GM12878 (cell line): ENCODE results near the gene TP53I3. TPM values are rescaled to one million over a fixed set of nuclear protein-coding genes. Genes with fewer than 3 reads are reported as not detected.

Experiments
- ATAC-seq: fragments of 200-7000 bp; cut with Tn5 transposase; 3 replicates; pipeline ENCODE4 v1.9.1; 2020; ENCODE audit warnings: mild to moderate bottlenecking, moderate library complexity
- BruUV-seq: library from RNA; stranded (reverse); fragments of 400-500 nt; replicated peaks from 2 replicates; lab custom pipeline; 2021; lab: Mats Ljungman, UMichigan
- CTCF ChIA-PET: fragments of 300-600 bp; sonication (Branson Sonifier 250); formaldehyde crosslinking; extraction: SDS; loops from one replicate; lab custom pipeline; 2021; ENCODE audit warnings: inconsistent platforms; lab: Yijun Ruan, JAX
- POLR2A ChIA-PET: fragments of 350-600 bp; formaldehyde crosslinking; extraction: SDS; loops from one replicate; lab custom pipeline; 2021; ENCODE audit warnings: inconsistent platforms; lab: Charles Lee
- RAD21 ChIA-PET: fragments of 300-600 bp; sonication (Branson Sonifier 250); formaldehyde crosslinking; loops from one replicate; lab custom pipeline; 2023; ENCODE audit warnings: antibody characterized with exemption; ENCODE audit not compliant: unreplicated experiment; lab: Charles Lee
- SMC1A ChIA-PET: fragments of 300-600 bp; sonication (Branson Sonifier 250); formaldehyde crosslinking; loops from one replicate; lab custom pipeline; 2023; ENCODE audit not compliant: unreplicated experiment, uncharacterized antibody; lab: Charles Lee
- DNase-seq: peaks from one replicate; pipeline ENCODE4 v3.0.0-alpha.2; 2011; ENCODE audit warnings: low read depth, low spot score
- FAIRE-seq: peaks from 3 replicates; lab custom pipeline; 2011; peaks lifted over from hg19 to GRCh38; lab: Jason Lieb, UNC
- H2AFZ ChIP-seq: 2 replicates; pipeline ENCODE4 v1.6.0; 2011; ENCODE audit warnings: low read depth, low read length, control low read depth; ENCODE audit not compliant: control insufficient read depth
- H3K27ac ChIP-seq: 2 replicates; pipeline ENCODE4 v1.5.1; 2011; ENCODE audit warnings: control low read depth; ENCODE audit not compliant: control insufficient read depth, insufficient read depth
- H3K27me3 ChIP-seq, 2 experiments: replicated peaks in 1 of 2; 2 replicates each; pipeline versions ENCODE4 v1.6.0 to v1.6.1; 2011; ENCODE audit warnings: low read length in 1 of 2; ENCODE audit not compliant: control insufficient read depth in 2 of 2, insufficient read depth in 2 of 2
- H3K36me3 ChIP-seq, 2 experiments: 2 replicates each; pipeline ENCODE4 v1.5.1; 2011; ENCODE audit warnings: low read length in 1 of 2; ENCODE audit not compliant: control insufficient read depth in 2 of 2, insufficient read depth in 2 of 2
- H3K4me1 ChIP-seq: 2 replicates; pipeline ENCODE4 v1.6.1; 2011; ENCODE audit warnings: mild to moderate bottlenecking, low read length, moderate library complexity, mixed read lengths; ENCODE audit not compliant: control insufficient read depth, insufficient read depth
- H3K4me2 ChIP-seq: 2 replicates; pipeline ENCODE4 v1.6.0; 2011; ENCODE audit warnings: control low read depth; ENCODE audit not compliant: control insufficient read depth, insufficient read depth
- H3K4me3 ChIP-seq: fragments of 200-600 bp; sonication (generic); 2 replicates; pipeline ENCODE4 v1.5.1; 2016
- H3K79me2 ChIP-seq: 2 replicates; pipeline ENCODE4 v1.6.0; 2011; ENCODE audit warnings: low read length; ENCODE audit not compliant: control insufficient read depth, insufficient read depth
- H3K9ac ChIP-seq: 2 replicates; pipeline ENCODE4 v1.8.0; 2011; ENCODE audit warnings: low read length, control low read depth, mixed read lengths; ENCODE audit not compliant: control insufficient read depth, insufficient read depth
- H3K9me3 ChIP-seq: replicated peaks from 3 replicates; pipeline ENCODE4 v1.5.1; 2011; ENCODE audit warnings: mild to moderate bottlenecking, low read length; ENCODE audit not compliant: control insufficient read depth, insufficient read depth
- H4K20me1 ChIP-seq: 2 replicates; pipeline ENCODE4 v1.6.0; 2011; ENCODE audit not compliant: control insufficient read depth, insufficient read depth
- HDGF ChIP-seq: fragments of 450-650 bp; IDR thresholded peaks from 2 replicates; pipeline ENCODE4 v1.6.1; 2016; ENCODE audit warnings: antibody characterized with exemption
- RUNX3 ChIP-seq: IDR thresholded peaks from 2 replicates; pipeline ENCODE4 v1.6.1; 2012; ENCODE audit warnings: low read length, inconsistent platforms
- ZNF24 ChIP-seq: fragments of 450-650 bp; IDR thresholded peaks from 2 replicates; pipeline ENCODE4 v1.6.1; 2017; ENCODE audit warnings: antibody characterized with exemption, mild to moderate bottlenecking
- WGBS: methylation state at CpG from one replicate; pipeline ENCODE4 v1.1.6; 2016; ENCODE audit warnings: low lambda C conversion rate; ENCODE audit not compliant: insufficient replicate concordance, insufficient coverage; ENCODE audit errors: missing lambda C conversion rate; 5-methylcytosine and 5-hydroxymethylcytosine counted together
- in situ Hi-C: fragments of 300-500 bp; cut with MboI; formaldehyde crosslinking; loops from 9 replicates; pipeline ENCODE4 v1.14.3; 2018; ENCODE audit warnings: mixed read lengths
- intact Hi-C: fragments of 100-400 bp; cut with micrococcal nuclease; formaldehyde crosslinking; loops from one replicate; pipeline ENCODE4 v1.14.2; 2022; ENCODE audit not compliant: unreplicated experiment
- polyA plus RNA-seq, 11 experiments: library from polyadenylated mRNA; depleted of rRNA in 4 of 11; unstranded in 6 of 11; stranded (reverse) in 5 of 11; fragments of >200 nt; fragmentation: Nextera tagmentation in 4 of 11; fragmentation: Illumina TruSeq in 1 of 11; extraction: Ambion mirVana in 4 of 11; extraction: Trizol in 1 of 11; gene quantifications; 1 replicate in 1 of 11; 2 replicates in 10 of 11; pipeline versions ENCODE4 v1.2.1 to v1.2.3, GENCODE V29; 2011 to 2016; ENCODE audit warnings: inconsistent platforms in 2 of 11, missing spikeins in 2 of 11, low read depth in 1 of 11
- total RNA-seq, 4 experiments: library from RNA; depleted of rRNA in 3 of 4; stranded (reverse); fragments of >200 nt in 3 of 4; fragmentation: Illumina TruSeq in 1 of 4; extraction: Trizol in 1 of 4; gene quantifications; 2 replicates each; pipeline versions ENCODE4 v1.2.1 to v1.2.3, GENCODE V29; 2013 to 2021
- TF ChIP-seq, protein P1 (sequence below): fragments of 450-650 bp; IDR thresholded peaks from 2 replicates; pipeline ENCODE4 v1.6.1; 2016; ENCODE audit warnings: mild to moderate bottlenecking, moderate library complexity, borderline replicate concordance
- TF ChIP-seq, protein P2 (sequence below): fragments of 450-650 bp; IDR thresholded peaks from 2 replicates; pipeline ENCODE4 v1.6.1; 2017; ENCODE audit warnings: antibody characterized with exemption, mild to moderate bottlenecking, moderate library complexity
- TF ChIP-seq, protein P3 (sequence below): fragments of 450-650 bp; IDR thresholded peaks from 2 replicates; pipeline ENCODE4 v1.6.1; 2017; ENCODE audit warnings: mild to moderate bottlenecking, moderate library complexity

TP53I3 gene
- total and polyA plus RNA-seq, 10 of the 15 experiments (the other 5 are each of a cell fraction or from before 2014, with no cell fraction given): 1.4 to 57.4 (median 11.6) TPM

DNA sequence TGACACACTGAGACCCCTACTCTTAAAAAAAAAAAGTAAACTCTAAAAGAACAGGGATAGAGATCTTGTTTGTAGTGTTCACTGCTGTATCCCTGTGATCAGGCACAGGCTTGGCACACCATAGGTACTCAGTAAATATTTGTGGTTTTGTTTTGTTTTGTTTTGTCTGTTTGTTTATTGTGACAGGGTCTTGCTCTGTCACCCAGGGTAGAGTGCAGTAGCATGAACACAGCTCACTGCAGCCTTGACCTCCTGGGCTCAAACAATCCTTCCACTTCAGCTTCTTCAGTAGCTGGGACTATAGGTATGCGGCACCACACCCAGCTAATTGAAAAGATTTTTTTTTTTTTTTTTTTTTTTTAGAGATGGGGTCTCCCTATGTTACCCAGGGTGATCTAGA is 31.7 kb downstream of the TP53I3 start (continued):
- TF ChIP-seq, protein P1, sequence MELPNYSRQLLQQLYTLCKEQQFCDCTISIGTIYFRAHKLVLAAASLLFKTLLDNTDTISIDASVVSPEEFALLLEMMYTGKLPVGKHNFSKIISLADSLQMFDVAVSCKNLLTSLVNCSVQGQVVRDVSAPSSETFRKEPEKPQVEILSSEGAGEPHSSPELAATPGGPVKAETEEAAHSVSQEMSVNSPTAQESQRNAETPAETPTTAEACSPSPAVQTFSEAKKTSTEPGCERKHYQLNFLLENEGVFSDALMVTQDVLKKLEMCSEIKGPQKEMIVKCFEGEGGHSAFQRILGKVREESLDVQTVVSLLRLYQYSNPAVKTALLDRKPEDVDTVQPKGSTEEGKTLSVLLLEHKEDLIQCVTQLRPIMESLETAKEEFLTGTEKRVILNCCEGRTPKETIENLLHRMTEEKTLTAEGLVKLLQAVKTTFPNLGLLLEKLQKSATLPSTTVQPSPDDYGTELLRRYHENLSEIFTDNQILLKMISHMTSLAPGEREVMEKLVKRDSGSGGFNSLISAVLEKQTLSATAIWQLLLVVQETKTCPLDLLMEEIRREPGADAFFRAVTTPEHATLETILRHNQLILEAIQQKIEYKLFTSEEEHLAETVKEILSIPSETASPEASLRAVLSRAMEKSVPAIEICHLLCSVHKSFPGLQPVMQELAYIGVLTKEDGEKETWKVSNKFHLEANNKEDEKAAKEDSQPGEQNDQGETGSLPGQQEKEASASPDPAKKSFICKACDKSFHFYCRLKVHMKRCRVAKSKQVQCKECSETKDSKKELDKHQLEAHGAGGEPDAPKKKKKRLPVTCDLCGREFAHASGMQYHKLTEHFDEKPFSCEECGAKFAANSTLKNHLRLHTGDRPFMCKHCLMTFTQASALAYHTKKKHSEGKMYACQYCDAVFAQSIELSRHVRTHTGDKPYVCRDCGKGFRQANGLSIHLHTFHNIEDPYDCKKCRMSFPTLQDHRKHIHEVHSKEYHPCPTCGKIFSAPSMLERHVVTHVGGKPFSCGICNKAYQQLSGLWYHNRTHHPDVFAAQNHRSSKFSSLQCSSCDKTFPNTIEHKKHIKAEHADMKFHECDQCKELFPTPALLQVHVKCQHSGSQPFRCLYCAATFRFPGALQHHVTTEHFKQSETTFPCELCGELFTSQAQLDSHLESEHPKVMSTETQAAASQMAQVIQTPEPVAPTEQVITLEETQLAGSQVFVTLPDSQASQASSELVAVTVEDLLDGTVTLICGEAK: no peak

DNA sequence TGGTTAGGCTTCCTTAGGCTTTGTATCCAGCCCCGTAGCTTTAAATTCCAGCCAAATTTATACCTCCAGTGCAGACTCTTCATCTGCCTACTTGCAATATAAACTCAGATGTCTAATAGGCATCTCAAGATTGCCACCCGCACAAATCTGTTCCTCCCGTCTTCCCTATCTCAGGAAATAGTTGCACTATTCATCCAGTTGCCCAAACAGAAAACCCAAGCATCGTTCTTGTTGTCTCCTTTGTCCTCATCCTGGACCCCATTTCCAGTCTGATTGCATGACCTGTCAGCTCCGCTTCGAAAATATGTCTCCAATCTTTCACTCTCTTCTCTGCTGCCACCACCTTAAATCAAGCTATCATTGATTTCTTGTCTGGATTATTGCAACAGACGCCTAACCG is 32.8 kb downstream of the TP53I3 start:
- Histone ChIP-seq H3K9ac (no peak overlapping the region), H3K79me2 (peaks cover 3% of the 10 kb centered on the region), H3K4me2 (no peak overlapping the region), H3K4me3 (no peak overlapping the region), H3K27ac (no peak overlapping the region), H3K27me3 (peaks cover 0 to 5% of the 10 kb centered on the region in 2 experiments; a peak in 3 of 4 replicates), H3K4me1 (peaks cover 7% of the 10 kb centered on the region; the same call in 1 of the 2 replicates), H3K36me3 (no peaks in the 10 kb centered on the region), H3K9me3 (no peaks in the 10 kb centered on the region), H2AFZ (no peak overlapping the region), H4K20me1 (no peaks in the 10 kb centered on the region)
- DNase-seq (no peak), FAIRE-seq (no peak), ATAC-seq (no peak)
- CTCF ChIA-PET: interaction anchor here (1.7 kb wide), 1 partner anchor 227 kb away, joined by 5 read pairs; no protein-coding TSS in a partner anchor
- RAD21 ChIA-PET: no interaction called here
- POLR2A ChIA-PET: interaction anchor here (0.6 to 0.9 kb wide), 3 partner anchors 55 to 134 kb away, joined by 4 to 6 read pairs (median 4); no protein-coding TSS in a partner anchor
- no TSS peak for BruUV-seq
- in situ Hi-C loops (no loop called here), intact Hi-C loops (no loop called here)
- WGBS: 60% methylated on average over 8 of the region's 8 CpGs
- no peak for TF ChIP-seq RUNX3
- no peak for TF ChIP-seq HDGF
- TF ChIP-seq, protein P2, sequence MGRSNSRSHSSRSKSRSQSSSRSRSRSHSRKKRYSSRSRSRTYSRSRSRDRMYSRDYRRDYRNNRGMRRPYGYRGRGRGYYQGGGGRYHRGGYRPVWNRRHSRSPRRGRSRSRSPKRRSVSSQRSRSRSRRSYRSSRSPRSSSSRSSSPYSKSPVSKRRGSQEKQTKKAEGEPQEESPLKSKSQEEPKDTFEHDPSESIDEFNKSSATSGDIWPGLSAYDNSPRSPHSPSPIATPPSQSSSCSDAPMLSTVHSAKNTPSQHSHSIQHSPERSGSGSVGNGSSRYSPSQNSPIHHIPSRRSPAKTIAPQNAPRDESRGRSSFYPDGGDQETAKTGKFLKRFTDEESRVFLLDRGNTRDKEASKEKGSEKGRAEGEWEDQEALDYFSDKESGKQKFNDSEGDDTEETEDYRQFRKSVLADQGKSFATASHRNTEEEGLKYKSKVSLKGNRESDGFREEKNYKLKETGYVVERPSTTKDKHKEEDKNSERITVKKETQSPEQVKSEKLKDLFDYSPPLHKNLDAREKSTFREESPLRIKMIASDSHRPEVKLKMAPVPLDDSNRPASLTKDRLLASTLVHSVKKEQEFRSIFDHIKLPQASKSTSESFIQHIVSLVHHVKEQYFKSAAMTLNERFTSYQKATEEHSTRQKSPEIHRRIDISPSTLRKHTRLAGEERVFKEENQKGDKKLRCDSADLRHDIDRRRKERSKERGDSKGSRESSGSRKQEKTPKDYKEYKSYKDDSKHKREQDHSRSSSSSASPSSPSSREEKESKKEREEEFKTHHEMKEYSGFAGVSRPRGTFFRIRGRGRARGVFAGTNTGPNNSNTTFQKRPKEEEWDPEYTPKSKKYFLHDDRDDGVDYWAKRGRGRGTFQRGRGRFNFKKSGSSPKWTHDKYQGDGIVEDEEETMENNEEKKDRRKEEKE: no peak
- TF ChIP-seq ZNF24: no peak
- TF ChIP-seq, protein P3, sequence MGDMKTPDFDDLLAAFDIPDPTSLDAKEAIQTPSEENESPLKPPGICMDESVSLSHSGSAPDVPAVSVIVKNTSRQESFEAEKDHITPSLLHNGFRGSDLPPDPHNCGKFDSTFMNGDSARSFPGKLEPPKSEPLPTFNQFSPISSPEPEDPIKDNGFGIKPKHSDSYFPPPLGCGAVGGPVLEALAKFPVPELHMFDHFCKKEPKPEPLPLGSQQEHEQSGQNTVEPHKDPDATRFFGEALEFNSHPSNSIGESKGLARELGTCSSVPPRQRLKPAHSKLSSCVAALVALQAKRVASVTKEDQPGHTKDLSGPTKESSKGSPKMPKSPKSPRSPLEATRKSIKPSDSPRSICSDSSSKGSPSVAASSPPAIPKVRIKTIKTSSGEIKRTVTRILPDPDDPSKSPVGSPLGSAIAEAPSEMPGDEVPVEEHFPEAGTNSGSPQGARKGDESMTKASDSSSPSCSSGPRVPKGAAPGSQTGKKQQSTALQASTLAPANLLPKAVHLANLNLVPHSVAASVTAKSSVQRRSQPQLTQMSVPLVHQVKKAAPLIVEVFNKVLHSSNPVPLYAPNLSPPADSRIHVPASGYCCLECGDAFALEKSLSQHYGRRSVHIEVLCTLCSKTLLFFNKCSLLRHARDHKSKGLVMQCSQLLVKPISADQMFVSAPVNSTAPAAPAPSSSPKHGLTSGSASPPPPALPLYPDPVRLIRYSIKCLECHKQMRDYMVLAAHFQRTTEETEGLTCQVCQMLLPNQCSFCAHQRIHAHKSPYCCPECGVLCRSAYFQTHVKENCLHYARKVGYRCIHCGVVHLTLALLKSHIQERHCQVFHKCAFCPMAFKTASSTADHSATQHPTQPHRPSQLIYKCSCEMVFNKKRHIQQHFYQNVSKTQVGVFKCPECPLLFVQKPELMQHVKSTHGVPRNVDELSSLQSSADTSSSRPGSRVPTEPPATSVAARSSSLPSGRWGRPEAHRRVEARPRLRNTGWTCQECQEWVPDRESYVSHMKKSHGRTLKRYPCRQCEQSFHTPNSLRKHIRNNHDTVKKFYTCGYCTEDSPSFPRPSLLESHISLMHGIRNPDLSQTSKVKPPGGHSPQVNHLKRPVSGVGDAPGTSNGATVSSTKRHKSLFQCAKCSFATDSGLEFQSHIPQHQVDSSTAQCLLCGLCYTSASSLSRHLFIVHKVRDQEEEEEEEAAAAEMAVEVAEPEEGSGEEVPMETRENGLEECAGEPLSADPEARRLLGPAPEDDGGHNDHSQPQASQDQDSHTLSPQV: no peak
- SMC1A ChIA-PET: interaction anchor here (1.0 to 1.3 kb wide), 3 partner anchors 8 to 228 kb away, joined by 3 read pairs; partner anchors contain the start of gene UBXN2A
